HepG2 (cell line): ENCODE measurements around the gene STMND1. TPM values are rescaled to one million over a fixed set of nuclear protein-coding genes. Genes with fewer than 3 reads are reported as not detected.
A peak's percentile ranks its signal among the peaks of the same experiment; 100 is the strongest.

Experiments
- ATF7 ChIP-seq, 2 experiments: fragments of 450-650 bp in 1 of 2; sonication (generic) in 1 of 2; formaldehyde crosslinking in 1 of 2; IDR thresholded peaks; 2 replicates each; pipeline versions ENCODE4 v1.4.0 to v1.6.1; 2016 to 2020; ENCODE audit warnings: antibody characterized with exemption in 1 of 2, mild to moderate bottlenecking in 1 of 2, missing genetic modification reagents in 1 of 2
- DR1 ChIP-seq: sonication (generic); formaldehyde crosslinking; IDR thresholded peaks from 2 replicates; pipeline ENCODE4 v1.8.0; 2021; ENCODE audit warnings: mild to moderate bottlenecking, missing genetic modification reagents, inconsistent platforms
- GATAD2A ChIP-seq: IDR thresholded peaks from 2 replicates; pipeline ENCODE4 v1.6.1; 2016
- GFI1 ChIP-seq: sonication (generic); formaldehyde crosslinking; IDR thresholded peaks from 2 replicates; pipeline ENCODE4 v1.5.0; 2020; ENCODE audit warnings: missing genetic modification reagents, mild to moderate bottlenecking, borderline replicate concordance
- HNRNPK ChIP-seq: fragments of 200-400 bp; formaldehyde crosslinking; IDR thresholded peaks from 2 replicates; pipeline ENCODE4 v1.6.1; 2018; ENCODE audit warnings: low read length, low read depth, moderate library complexity, mild to moderate bottlenecking; ENCODE audit not compliant: poor library complexity, severe bottlenecking
- YEATS4 ChIP-seq: sonication (generic); formaldehyde crosslinking; IDR thresholded peaks from 2 replicates; pipeline ENCODE4 v1.4.0; 2020; ENCODE audit warnings: missing genetic modification reagents, borderline replicate concordance
- ZNF607 ChIP-seq: sonication (generic); formaldehyde crosslinking; IDR thresholded peaks from 2 replicates; pipeline ENCODE4 v1.5.1; 2020; ENCODE audit warnings: missing genetic modification reagents, mild to moderate bottlenecking, borderline replicate concordance
- ZNF747 ChIP-seq: sonication (generic); formaldehyde crosslinking; IDR thresholded peaks from 2 replicates; pipeline ENCODE4 v1.8.1; 2023; ENCODE audit warnings: missing genetic modification reagents, mild to moderate bottlenecking, borderline replicate concordance
- ZSCAN21 ChIP-seq: sonication (generic); formaldehyde crosslinking; IDR thresholded peaks from 2 replicates; pipeline ENCODE4 v1.8.0; 2022; ENCODE audit warnings: mild to moderate bottlenecking, missing genetic modification reagents, moderate library complexity, borderline replicate concordance
- polyA plus RNA-seq, 8 experiments: library from polyadenylated mRNA; depleted of rRNA in 3 of 8; stranded (reverse) in 7 of 8; unstranded in 1 of 8; fragments of >200 nt; fragmentation: Illumina TruSeq in 4 of 8; extraction: Trizol in 4 of 8; gene quantifications; 2 replicates each; pipeline versions ENCODE4 v1.2.1 to v1.2.3, GENCODE V29; 2011 to 2016; ENCODE audit warnings: low read depth in 4 of 8, missing spikeins in 1 of 8, mixed read lengths in 1 of 8; ENCODE audit not compliant: insufficient read depth in 1 of 8
- total RNA-seq, 5 experiments: library from RNA; depleted of rRNA; stranded (reverse); fragments of >200 nt; fragmentation: Illumina TruSeq; extraction: Trizol; gene quantifications; 2 replicates each; pipeline ENCODE4 v1.2.3, GENCODE V29; 2016; ENCODE audit warnings: low read depth in 1 of 5
- TF ChIP-seq, protein P1 (sequence below): sonication (generic); formaldehyde crosslinking; IDR thresholded peaks from 2 replicates; pipeline ENCODE4 v1.8.1; 2023; ENCODE audit warnings: mild to moderate bottlenecking, missing genetic modification reagents
- TF ChIP-seq, protein P2 (sequence below), 2 experiments: fragments of 450-650 bp in 1 of 2; sonication (generic) in 1 of 2; formaldehyde crosslinking; IDR thresholded peaks; 2 replicates each; pipeline versions ENCODE4 v1.5.0 to v1.8.0; 2020 to 2022; ENCODE audit warnings: mild to moderate bottlenecking in 1 of 2, missing genetic modification reagents in 1 of 2
- TF ChIP-seq, protein P3 (sequence below): sonication (generic); formaldehyde crosslinking; IDR thresholded peaks from 2 replicates; pipeline ENCODE4 v1.4.0; 2020; ENCODE audit warnings: mild to moderate bottlenecking, missing genetic modification reagents
- TF ChIP-seq, protein P4 (sequence below): sonication (generic); formaldehyde crosslinking; IDR thresholded peaks from 2 replicates; pipeline ENCODE4 v1.5.1; 2020; ENCODE audit warnings: mild to moderate bottlenecking, moderate library complexity, missing genetic modification reagents
- TF ChIP-seq, protein P5 (sequence below): sonication (generic); formaldehyde crosslinking; IDR thresholded peaks from 2 replicates; pipeline ENCODE4 v1.8.0; 2022; ENCODE audit warnings: mild to moderate bottlenecking, missing genetic modification reagents, moderate library complexity
- TF ChIP-seq, protein P6 (sequence below): IDR thresholded peaks from 2 replicates; pipeline ENCODE4 v1.6.1; 2012; ENCODE audit warnings: low read depth, low read length, improper control_type of control experiment

STMND1 gene
- total and polyA plus RNA-seq, 2 of the 13 experiments (the other 11 are each of a cell fraction or from before 2014, with no cell fraction given) = not detected

DNA sequence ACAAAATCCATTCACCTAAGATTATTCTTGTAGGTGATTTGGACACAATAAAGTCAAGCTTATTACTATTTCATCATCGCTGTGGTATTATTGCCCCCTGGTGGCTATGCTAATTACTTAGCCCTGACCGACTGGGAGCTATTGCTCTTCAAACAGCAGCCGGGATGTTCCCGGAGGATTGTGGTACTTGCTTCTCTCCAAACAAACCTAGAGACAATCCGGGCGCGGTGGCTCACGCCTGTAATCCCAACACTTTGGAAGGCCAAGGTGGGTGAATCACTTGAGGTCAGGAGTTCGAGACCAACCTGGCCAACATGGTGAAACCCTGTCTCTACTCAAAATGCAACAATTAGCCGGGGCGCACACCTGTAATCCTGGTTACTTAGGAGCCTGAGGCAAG is 15.4 kb upstream of the STMND1 start (continued):
- TF ChIP-seq, protein P1, sequence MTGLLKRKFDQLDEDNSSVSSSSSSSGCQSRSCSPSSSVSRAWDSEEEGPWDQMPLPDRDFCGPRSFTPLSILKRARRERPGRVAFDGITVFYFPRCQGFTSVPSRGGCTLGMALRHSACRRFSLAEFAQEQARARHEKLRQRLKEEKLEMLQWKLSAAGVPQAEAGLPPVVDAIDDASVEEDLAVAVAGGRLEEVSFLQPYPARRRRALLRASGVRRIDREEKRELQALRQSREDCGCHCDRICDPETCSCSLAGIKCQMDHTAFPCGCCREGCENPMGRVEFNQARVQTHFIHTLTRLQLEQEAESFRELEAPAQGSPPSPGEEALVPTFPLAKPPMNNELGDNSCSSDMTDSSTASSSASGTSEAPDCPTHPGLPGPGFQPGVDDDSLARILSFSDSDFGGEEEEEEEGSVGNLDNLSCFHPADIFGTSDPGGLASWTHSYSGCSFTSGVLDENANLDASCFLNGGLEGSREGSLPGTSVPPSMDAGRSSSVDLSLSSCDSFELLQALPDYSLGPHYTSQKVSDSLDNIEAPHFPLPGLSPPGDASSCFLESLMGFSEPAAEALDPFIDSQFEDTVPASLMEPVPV (CRISPR knock-in tag) = no peak
- TF ChIP-seq YEATS4 = no peak
- TF ChIP-seq ZSCAN21 = no peak
- TF ChIP-seq ZNF607 = 0 out of 2 replicates have a peak, but pooled peaks have one; percentile 36
- TF ChIP-seq, protein P2, sequence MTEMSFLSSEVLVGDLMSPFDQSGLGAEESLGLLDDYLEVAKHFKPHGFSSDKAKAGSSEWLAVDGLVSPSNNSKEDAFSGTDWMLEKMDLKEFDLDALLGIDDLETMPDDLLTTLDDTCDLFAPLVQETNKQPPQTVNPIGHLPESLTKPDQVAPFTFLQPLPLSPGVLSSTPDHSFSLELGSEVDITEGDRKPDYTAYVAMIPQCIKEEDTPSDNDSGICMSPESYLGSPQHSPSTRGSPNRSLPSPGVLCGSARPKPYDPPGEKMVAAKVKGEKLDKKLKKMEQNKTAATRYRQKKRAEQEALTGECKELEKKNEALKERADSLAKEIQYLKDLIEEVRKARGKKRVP (CRISPR knock-in tag; IDR thresholded peaks at IDR 0.05) = peak in 1 of 2 experiments; percentile 43; a peak in 1 of 4 replicates
- TF ChIP-seq GFI1 (CRISPR knock-in tag) = no peak
- no peak for TF ChIP-seq DR1 (CRISPR knock-in tag)
- TF ChIP-seq, protein P3, sequence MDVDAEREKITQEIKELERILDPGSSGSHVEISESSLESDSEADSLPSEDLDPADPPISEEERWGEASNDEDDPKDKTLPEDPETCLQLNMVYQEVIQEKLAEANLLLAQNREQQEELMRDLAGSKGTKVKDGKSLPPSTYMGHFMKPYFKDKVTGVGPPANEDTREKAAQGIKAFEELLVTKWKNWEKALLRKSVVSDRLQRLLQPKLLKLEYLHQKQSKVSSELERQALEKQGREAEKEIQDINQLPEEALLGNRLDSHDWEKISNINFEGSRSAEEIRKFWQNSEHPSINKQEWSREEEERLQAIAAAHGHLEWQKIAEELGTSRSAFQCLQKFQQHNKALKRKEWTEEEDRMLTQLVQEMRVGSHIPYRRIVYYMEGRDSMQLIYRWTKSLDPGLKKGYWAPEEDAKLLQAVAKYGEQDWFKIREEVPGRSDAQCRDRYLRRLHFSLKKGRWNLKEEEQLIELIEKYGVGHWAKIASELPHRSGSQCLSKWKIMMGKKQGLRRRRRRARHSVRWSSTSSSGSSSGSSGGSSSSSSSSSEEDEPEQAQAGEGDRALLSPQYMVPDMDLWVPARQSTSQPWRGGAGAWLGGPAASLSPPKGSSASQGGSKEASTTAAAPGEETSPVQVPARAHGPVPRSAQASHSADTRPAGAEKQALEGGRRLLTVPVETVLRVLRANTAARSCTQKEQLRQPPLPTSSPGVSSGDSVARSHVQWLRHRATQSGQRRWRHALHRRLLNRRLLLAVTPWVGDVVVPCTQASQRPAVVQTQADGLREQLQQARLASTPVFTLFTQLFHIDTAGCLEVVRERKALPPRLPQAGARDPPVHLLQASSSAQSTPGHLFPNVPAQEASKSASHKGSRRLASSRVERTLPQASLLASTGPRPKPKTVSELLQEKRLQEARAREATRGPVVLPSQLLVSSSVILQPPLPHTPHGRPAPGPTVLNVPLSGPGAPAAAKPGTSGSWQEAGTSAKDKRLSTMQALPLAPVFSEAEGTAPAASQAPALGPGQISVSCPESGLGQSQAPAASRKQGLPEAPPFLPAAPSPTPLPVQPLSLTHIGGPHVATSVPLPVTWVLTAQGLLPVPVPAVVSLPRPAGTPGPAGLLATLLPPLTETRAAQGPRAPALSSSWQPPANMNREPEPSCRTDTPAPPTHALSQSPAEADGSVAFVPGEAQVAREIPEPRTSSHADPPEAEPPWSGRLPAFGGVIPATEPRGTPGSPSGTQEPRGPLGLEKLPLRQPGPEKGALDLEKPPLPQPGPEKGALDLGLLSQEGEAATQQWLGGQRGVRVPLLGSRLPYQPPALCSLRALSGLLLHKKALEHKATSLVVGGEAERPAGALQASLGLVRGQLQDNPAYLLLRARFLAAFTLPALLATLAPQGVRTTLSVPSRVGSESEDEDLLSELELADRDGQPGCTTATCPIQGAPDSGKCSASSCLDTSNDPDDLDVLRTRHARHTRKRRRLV = no peak
- TF ChIP-seq ZNF747 (CRISPR knock-in tag) = no peak
- TF ChIP-seq HNRNPK = no peak
- peak; percentile 56; the same call in 1 of the 2 replicates for TF ChIP-seq ATF7 (IDR thresholded peaks at IDR 0.05)
- no peak for TF ChIP-seq ATF7 (CRISPR knock-in tag; IDR thresholded peaks at IDR 0.05)
- TF ChIP-seq, protein P4, sequence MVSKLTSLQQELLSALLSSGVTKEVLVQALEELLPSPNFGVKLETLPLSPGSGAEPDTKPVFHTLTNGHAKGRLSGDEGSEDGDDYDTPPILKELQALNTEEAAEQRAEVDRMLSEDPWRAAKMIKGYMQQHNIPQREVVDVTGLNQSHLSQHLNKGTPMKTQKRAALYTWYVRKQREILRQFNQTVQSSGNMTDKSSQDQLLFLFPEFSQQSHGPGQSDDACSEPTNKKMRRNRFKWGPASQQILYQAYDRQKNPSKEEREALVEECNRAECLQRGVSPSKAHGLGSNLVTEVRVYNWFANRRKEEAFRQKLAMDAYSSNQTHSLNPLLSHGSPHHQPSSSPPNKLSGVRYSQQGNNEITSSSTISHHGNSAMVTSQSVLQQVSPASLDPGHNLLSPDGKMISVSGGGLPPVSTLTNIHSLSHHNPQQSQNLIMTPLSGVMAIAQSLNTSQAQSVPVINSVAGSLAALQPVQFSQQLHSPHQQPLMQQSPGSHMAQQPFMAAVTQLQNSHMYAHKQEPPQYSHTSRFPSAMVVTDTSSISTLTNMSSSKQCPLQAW = peak; percentile 50; the same call in 1 of the 2 replicates
- TF ChIP-seq, protein P5, sequence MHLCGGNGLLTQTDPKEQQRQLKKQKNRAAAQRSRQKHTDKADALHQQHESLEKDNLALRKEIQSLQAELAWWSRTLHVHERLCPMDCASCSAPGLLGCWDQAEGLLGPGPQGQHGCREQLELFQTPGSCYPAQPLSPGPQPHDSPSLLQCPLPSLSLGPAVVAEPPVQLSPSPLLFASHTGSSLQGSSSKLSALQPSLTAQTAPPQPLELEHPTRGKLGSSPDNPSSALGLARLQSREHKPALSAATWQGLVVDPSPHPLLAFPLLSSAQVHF (CRISPR knock-in tag) = no peak
- TF ChIP-seq, protein P6, sequence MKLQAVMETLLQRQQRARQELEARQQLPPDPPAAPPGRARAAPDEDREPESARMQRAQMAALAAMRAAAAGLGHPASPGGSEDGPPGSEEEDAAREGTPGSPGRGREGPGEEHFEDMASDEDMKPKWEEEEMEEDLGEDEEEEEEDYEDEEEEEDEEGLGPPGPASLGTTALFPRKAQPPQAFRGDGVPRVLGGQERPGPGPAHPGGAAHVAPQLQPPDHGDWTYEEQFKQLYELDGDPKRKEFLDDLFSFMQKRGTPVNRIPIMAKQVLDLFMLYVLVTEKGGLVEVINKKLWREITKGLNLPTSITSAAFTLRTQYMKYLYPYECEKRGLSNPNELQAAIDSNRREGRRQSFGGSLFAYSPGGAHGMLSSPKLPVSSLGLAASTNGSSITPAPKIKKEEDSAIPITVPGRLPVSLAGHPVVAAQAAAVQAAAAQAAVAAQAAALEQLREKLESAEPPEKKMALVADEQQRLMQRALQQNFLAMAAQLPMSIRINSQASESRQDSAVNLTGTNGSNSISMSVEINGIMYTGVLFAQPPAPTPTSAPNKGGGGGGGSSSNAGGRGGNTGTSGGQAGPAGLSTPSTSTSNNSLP = peak; percentile 48
- TF ChIP-seq GATAD2A (CRISPR knock-in tag) = 0 out of 2 replicates have a peak, but pooled peaks have one; percentile 24
